ENCODE measurements around the gene NATD1.
"Not testable (repeated sequence)": the region's sequence is repeated elsewhere in the genome, so short reads cannot be mapped to it uniquely, and the experiment has no call there.

The NATD1 gene

GRCh38 chr17:21214015-21214776 is 39.0 kb downstream of the NATD1 start, which contains the start of gene TMEM11:
TSS of gene TMEM11 (minus strand) at chr17:21214161. CDS start at chr17:21214152, 9 bp downstream.
- DNase-seq: peak; percentile 88

- DNase-seq: no peak
Measured at GRCh38 chr17:21213638-21214014, 39.6 kb downstream of the NATD1 start.

- DNase-seq: no peak
Measured at GRCh38 chr17:21212826-21213637, 40.2 kb downstream of the NATD1 start.

DNA sequence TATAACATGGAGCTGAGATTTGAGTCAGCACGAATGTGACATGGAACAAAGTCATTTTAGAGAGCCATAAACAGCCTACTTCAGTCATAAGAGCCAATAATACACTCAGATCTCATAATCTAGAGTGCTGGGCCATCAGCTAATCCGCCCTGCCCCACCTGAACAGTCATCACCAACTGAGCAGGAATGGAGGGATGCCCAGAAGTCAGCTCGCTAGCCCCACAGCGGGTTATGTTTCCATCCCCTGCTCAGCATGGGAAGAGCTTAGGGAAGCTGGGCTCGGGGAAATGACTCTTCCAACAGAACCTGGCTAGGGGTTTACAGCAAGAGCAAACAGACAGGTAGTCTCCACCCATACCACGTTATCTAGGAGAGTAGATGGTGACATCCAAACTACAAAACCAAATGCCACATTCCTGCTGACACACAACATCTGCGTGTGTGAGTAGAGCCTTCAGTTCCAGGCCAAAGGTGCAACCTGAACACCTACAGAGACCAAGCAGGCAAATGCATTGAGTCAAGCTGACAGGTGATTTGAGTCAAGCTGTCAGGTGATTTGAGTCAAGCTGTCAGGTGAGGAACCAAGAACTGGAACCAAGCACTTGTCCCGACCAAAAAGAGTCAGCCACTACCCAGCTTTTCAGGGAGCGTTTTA is 41.3 kb downstream of the NATD1 start:
- no peak for DNase-seq

DNA sequence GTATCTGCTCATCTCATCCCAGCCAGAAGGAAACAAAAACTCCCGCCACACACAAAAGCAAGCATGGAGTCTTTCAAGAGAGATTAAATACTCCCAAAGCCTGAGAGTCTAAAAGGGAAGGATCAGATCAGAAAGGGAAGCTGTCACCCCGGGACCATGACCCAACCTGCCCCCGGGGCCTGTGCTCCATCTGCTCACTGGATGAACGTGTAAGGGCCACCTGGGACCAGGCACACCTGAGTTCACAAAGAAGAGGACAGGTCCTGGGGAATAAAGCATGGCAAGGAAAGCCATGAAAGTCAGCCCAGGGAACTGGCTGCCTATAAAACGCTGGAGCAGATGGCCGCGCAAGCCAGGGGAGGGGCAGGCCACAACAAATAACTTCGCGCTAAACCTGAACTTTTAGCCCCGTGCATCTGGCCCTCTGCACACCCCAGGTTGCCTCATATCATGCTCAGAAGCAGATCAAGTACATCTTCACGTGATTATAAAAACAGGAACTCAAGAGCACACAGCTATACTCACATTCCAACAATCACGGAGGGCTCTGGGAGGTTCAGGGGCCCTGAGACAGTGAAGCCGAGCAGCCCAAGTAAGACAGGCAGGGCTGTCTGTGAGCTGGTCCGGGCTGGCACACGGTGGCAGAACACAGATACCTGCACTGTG is 42.7 kb downstream of the NATD1 start:
- DNase-seq: no peak

DNA sequence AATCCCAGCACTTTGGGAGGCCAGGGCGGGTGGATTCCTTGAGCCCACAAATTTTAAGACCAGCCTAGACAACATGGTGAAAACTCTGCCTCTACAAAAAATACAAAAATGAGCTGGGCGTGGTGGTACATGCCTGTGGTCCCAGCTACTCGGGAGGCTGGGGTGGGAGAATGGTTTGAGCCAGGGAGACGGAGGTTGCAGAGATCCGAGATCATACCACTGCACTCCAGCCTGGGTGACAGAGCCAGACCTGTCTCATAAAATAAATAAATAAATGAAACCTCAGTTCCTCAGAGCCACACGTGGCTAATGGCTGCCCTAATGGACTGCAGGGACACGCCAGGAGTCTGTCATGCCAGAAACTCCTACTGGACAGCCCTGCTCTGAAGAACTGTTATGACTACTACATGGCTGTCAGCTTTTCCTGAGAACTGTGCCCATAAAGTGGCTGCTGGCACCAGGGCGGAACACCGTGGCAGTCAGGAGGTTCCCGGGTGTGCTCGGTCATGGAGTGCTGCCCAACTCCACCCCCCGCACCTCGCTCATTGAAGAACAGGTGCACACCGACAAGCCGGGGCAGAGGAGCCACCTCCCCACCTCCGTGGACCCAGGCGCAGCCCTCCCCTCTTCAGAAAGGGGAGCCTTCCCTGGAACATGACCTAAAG is 43.6 kb downstream of the NATD1 start:
- no peak for DNase-seq

- no peak for DNase-seq
Measured at GRCh38 chr17:21208352-21208751, 44.9 kb downstream of the NATD1 start.

DNA sequence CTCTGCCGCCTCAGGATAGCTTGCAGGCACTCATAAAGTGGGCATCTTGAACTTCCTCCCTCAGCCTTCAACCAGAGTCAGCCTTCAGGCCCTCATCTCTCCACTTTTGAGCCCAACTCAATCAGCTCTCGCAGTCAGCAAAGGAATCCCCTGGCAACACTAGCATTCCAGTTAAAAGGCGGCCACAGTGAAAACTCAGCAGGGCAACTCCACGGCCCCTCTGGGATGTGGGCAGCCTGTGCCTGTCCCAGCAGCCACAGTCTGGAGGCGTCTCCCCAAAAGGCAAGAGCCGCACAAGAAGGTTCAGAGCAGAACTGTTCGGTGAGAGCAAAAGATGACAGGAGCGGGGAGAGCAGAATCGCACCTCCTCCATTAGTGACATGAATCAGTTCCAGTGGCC is 48.3 kb downstream of the NATD1 start:
- no peak for DNase-seq

GRCh38 chr17:21202512-21202911 is 50.7 kb downstream of the NATD1 start:
- DNase-seq: no peak

- DNase-seq: no peak
Measured at GRCh38 chr17:21201874-21202273, 51.3 kb downstream of the NATD1 start.

GRCh38 chr17:21201298-21201595 is 52.0 kb downstream of the NATD1 start:
- DNase-seq: no peak

DNA sequence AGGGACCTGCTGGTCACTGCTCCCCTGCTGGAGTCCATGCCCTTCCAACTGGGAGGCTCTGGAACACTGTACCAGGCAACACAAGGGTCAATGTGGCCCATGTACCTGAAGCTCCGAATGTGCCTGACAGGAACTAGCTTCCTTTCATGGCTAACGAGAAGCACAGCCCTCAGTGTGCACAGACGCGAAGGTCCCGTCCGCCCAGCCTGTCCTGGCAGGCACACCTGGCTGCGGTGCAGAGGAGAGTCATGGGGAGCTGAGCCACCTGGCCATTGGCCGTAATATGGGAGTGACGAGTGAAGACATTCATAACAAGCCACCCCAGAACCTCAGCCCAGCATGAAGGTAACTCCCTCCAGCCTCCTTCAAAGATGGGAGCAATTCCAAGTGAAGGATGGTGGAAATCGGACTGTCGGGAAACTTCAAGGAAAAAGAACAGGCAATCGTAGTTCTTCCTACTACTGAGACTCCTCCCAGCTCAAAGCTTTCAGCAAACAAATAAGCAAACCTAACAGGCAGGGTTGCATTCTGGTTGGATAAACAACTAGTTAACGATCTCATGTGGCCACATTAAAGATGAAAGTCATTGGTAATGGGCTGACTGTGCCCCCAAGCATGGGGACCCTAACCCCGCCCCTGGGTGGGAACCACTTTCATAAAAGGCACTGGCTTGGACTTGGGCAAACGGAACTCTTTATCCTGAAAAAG is 52.5 kb downstream of the NATD1 start:
- DNase-seq: no peak

GRCh38 chr17:21199856-21200255 is 53.4 kb downstream of the NATD1 start:
- DNase-seq: no peak

DNA sequence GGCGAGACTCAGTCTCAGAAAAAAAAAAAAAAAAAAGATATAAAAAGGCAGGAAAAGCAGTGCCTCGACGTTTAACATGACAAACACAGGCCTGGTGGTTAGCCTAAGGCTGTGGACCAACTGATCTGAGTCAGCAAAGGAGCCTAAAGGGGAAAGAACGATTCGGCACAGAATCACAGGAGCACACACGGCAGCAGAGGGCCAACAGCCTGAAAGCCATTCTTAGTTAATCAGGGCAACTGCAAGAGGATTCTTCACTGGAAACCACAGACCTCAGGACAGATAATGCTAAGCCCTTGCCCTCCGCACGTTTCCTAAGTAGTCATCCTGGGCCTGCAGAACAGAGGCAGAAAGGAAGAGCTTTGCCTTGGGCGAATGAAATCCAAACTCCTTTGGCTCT is 53.9 kb downstream of the NATD1 start:
- DNase-seq: no peak

- no peak for DNase-seq
Measured at GRCh38 chr17:21198411-21198810, 54.8 kb downstream of the NATD1 start.

GRCh38 chr17:21196126-21196525 is 57.1 kb downstream of the NATD1 start:
- DNase-seq: no peak

DNA sequence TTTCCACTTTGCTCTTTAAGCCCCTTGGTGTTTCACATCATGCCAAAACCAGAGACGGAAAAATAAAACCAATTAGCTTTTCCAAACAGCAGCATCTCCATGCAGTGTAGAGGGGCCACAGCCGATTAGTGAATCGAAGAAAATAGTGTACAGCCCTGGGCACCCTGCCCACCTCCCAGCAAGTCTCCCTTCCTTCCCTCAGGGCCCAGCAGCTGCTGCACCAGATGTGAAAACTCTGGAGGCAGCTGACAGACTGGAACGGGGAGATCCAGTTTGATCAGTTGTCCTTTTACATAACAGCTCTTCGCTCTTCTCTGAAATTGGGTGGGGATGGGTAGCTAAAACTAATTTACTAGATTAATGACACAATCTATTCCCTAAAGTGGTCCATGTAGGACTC is 58.5 kb downstream of the NATD1 start:
- no peak for DNase-seq

DNA sequence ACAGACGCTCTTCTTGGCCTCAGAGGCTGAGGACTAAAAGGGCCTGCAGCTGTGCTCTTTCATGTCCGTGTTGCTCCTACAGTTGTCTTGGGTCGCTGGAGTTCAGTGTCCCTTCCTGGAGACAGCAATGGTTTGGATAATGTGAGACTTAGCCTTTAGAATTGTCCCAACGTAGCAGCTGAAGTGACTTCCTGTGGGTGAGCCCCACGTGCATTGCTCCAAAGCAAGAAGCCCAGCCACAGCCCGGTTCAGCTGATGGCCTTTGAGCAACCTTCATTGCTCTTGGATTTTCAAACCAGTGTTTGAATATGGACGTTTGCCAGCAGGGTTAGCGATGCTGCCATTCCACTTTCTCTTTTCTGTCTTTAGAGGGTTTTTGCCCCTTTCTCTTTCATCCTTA is 59.0 kb downstream of the NATD1 start:
- DNase-seq: no peak

DNA sequence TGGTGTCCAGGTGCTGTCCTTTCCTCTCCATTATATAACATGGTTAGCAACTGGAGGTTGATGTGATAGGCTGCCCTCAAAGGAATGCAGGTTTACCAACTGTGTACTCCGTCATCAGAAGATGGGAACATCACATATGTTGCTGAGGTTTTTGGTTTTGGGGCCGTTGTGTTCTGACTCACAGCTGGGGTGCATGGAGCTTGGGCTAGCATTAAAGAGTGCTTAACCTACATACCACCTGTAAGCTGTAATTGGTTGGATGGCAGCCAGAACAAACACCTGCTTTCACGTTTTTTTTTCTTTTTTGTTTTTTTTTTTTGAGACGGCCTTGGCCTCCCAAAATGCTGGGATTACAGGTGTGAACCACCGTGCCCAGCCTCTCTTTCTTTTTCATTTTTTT is 60.2 kb downstream of the NATD1 start:
- DNase-seq: no peak

DNA sequence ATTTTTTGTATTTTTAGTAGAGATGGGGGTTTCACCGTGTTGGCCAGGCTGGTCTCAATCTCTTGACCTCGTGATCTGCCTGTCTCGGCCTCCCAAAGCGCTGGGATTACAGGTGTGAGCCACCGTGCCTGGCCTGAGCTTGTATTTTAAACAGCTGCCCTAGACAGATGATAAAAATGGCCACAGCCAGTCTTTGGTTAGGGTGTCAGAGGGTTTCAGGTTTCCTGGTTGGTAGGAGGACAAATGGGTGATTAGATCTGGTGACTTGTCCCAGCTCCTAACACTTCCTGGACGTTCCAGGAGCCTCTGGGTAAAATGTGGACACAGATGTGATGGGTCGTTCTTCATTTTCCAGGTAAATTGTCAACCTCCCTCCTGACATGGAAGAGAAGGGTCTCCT is 60.8 kb downstream of the NATD1 start:
- DNase-seq: not testable (repeated sequence)

- no peak for DNase-seq
Measured at GRCh38 chr17:21191698-21192097, 61.5 kb downstream of the NATD1 start.

GRCh38 chr17:21190078-21190477 is 63.1 kb downstream of the NATD1 start:
- no peak for DNase-seq
